Mucosa of rectum (tissue), 2 donors: ENCODE measurements around the gene GRAMD4.
A peak's percentile ranks its signal among the peaks of the same experiment; 100 is the strongest.

ENCODE experiments used
- H3K27ac ChIP-seq, 2 donors: one replicate each; pipeline ENCODE4 v1.7.0; 2013; ENCODE audit warnings: inconsistent platforms in 2 of 2, low read depth in 2 of 2, low read length in 2 of 2
- H3K27me3 ChIP-seq, 2 donors: one replicate each; pipeline ENCODE4 v1.7.0; 2013; ENCODE audit warnings: low read length in 2 of 2; ENCODE audit not compliant: control insufficient read depth in 2 of 2, insufficient read depth in 2 of 2
- H3K36me3 ChIP-seq, 2 donors: one replicate each; pipeline ENCODE4 v1.7.0; 2013; ENCODE audit warnings: low read length in 2 of 2; ENCODE audit not compliant: control insufficient read depth in 2 of 2, insufficient read depth in 2 of 2
- H3K4me1 ChIP-seq, 2 donors: one replicate each; pipeline ENCODE4 v1.7.0; 2013; ENCODE audit warnings: low read length in 2 of 2, mild to moderate bottlenecking in 1 of 2; ENCODE audit not compliant: control insufficient read depth in 2 of 2, insufficient read depth in 2 of 2
- H3K4me3 ChIP-seq, 2 donors: one replicate each; pipeline ENCODE4 v1.7.0; 2013; ENCODE audit warnings: low read length in 2 of 2
- H3K9ac ChIP-seq, 2 donors: one replicate each; pipeline ENCODE4 v1.7.0; 2013; ENCODE audit warnings: low read length in 2 of 2, low read depth in 1 of 2, mild to moderate bottlenecking in 1 of 2
- H3K9me3 ChIP-seq, 2 donors: one replicate each; pipeline ENCODE4 v1.7.0; 2013; ENCODE audit warnings: low read length in 2 of 2; ENCODE audit not compliant: control insufficient read depth in 2 of 2
- donor health status: healthy.
- donor health status: Normal muscosa, but diverticular disease.

The GRAMD4 gene

DNA sequence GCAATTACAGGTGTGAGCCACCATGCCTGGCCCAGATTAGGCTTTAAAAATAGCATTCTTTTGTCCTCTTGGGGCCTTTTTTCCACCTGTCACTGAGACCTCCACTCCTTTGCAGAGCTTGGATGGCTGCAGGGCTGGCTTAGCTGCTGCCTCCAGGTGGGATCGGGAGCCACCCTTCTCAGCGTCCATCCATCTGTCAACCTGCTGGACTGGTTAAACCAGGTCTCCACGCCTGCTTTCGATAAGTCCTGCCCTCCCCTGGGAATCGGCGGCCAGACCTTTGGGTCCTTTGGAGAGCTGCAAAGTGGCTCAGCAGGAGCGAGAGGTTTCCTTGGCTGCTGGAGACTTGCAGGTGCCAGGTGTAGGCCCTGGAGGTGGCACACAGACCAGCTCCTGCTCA is 23.4 kb upstream of the GRAMD4 start:
- peak overlapping the region in 1 of 2 donors; percentile 47 for H3K9ac ChIP-seq
- H3K36me3 ChIP-seq: peaks cover 0 to 6% of the 10 kb centered on the region in 2 donors
- H3K9me3 ChIP-seq: no peaks in the 10 kb centered on the region
- peak overlapping the region; percentile 71 to 85 for H3K27ac ChIP-seq
- H3K4me3 ChIP-seq: peak overlapping the region; percentile 17 to 41
- no peaks in the 10 kb centered on the region for H3K27me3 ChIP-seq
- peaks cover 12 to 31% of the 10 kb centered on the region in 2 donors for H3K4me1 ChIP-seq

DNA sequence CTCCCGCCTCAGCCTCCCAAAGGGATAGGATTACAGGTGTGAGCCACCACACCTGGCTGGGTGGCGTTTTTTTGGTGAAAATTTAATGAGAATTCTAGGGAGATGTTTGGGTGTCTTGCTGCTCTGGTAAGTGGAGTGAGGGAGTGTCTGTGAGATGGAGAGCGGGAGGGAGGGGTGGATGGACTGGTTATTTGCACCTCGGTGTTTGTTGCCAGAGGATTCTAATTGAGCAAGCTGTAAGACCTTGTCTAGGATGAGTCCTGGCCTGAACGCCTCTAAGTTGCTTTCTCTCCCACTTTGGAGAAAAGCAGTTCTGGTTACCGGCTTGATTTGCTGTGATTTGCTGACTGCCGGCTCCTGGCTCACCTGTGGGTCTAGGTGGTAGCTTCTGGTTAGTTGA is 22.0 kb upstream of the GRAMD4 start:
- H3K4me1 ChIP-seq: peaks cover 12 to 31% of the 10 kb centered on the region in 2 donors
- no peaks in the 10 kb centered on the region for H3K9me3 ChIP-seq
- H3K4me3 ChIP-seq: no peak overlapping the region
- peak overlapping the region in 1 of 2 donors; percentile 37 for H3K27ac ChIP-seq
- peak overlapping the region in 1 of 2 donors; percentile 33 for H3K9ac ChIP-seq
- H3K27me3 ChIP-seq: no peaks in the 10 kb centered on the region
- H3K36me3 ChIP-seq: peaks cover 0 to 4% of the 10 kb centered on the region in 2 donors

DNA sequence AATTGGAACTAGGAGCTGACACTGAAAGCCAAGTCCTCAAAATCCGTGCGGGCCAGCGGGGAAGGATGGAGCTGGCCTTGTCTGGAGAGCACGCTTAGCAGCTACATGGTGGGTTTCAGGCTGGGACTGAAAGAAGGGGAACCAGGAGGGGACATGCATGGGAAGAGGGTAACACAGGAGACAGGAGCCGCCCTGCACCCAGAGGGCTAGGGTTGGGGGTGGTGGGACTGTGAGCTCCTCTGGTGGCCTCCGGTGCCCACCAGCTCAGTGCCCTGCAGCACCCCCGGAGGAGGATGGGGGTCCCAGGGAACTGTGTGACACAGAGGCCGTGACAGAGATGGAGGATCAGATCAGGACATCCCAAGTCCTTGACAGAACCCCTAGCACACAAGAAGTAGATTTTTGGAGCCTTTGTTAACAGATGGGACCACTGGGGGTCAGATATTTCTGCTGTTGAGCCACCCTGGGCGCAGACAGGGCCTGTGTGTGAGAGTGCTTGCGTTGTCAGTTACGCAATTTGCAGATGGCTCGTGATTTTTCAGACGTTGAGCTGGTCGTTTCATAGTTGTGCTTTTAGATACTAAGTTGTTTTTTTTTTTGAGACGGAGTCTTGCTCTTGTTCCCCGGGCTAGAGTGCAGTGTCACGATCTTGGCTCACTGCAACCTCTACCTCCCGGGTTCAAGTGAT is 21.3 kb upstream of the GRAMD4 start:
- Histone ChIP-seq H3K27me3 (no peaks in the 10 kb centered on the region), H3K27ac (peak overlapping the region; percentile 9 to 48)

DNA sequence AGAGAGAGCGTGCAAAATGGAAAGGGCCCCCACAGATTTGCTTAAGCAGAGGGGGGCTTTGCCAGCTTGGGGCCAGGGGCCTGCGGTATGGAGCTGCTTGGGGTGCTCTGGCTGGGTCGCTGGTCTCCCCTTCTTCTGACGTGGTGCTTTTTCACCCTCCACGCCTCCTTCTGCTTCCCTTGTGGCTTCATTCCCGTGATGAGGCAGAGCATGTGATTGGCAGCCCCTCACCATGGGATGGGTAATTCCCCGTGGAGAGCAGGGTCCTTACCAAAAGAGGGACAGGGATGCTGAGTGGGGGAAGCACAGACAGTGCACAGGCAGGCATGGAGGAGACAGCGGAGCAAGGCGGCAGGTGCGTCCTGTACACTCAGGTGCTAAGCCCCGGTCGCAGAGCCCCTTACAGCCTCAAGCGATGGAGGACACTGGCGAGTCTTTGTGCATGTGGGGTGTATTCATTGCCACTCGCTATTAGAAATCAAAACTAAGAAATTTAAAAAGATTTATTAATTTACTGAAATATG is 19.9 kb upstream of the GRAMD4 start:
- peaks cover 12 to 30% of the 10 kb centered on the region in 2 donors for H3K4me1 ChIP-seq
- H3K27ac ChIP-seq: no peak overlapping the region
- peaks cover 0 to 3% of the 10 kb centered on the region in 2 donors for H3K36me3 ChIP-seq
- no peak overlapping the region for H3K9ac ChIP-seq
- H3K9me3 ChIP-seq: no peaks in the 10 kb centered on the region
- no peak overlapping the region for H3K4me3 ChIP-seq
- no peaks in the 10 kb centered on the region for H3K27me3 ChIP-seq

More for the DNA sequence above, 21.3 kb upstream of the GRAMD4 start:
- Histone ChIP-seq H3K4me3 (no peak overlapping the region), H3K9ac (peak overlapping the region in 1 of 2 donors; percentile 33), H3K36me3 (peaks cover 0 to 3% of the 10 kb centered on the region in 2 donors), H3K4me1 (peaks cover 12 to 31% of the 10 kb centered on the region in 2 donors), H3K9me3 (no peaks in the 10 kb centered on the region)

DNA sequence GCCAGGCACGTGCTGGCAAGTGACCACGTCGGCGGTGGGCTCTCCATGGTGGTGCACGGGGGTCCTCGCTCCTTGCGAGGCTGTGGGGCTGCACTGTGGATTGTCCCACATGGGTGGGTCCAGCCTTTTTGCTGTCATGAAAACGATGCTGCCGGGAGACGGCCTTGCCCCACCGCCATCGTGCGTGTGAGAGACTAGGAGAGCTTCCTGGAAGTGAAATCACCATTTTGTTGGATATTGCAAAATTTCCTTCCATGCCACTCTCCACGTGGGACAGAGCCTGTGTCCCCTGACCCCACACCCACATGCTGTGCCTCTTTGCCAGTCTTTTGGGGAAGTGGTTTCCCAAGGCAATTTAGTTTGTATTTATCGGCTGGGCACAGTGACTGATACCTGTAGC is 18.2 kb upstream of the GRAMD4 start:
- Histone ChIP-seq H3K4me3 (no peak overlapping the region), H3K36me3 (peaks cover 0 to 3% of the 10 kb centered on the region in 2 donors), H3K27me3 (no peaks in the 10 kb centered on the region), H3K4me1 (peaks cover 1 to 14% of the 10 kb centered on the region in 2 donors), H3K9me3 (no peaks in the 10 kb centered on the region), H3K9ac (no peak overlapping the region), H3K27ac (no peak overlapping the region)

DNA sequence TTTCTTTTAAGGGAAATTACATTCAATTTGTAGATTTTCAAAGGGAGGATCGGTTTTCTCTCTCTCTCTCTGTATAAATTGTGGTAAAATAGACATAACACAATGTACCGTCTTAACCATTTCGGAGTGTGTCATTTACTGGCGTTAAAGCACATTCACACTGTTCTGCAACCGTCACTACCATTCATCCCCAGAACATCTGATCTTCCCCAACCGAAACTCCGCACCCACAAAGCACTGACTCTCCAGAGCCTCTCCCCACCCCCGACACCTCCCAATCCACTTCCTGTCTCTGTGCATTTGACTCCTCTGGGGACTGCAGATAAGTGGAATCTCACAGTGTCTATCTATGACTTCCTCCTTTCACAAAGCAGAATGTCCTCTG is 15.9 kb upstream of the GRAMD4 start:
- H3K4me1 ChIP-seq: peaks cover 3 to 11% of the 10 kb centered on the region in 2 donors
- peaks cover 0 to 3% of the 10 kb centered on the region in 2 donors for H3K36me3 ChIP-seq
- peak overlapping the region in 1 of 2 donors; percentile 32 for H3K4me3 ChIP-seq
- H3K27me3 ChIP-seq: no peaks in the 10 kb centered on the region
- H3K9me3 ChIP-seq: no peaks in the 10 kb centered on the region
- peak overlapping the region; percentile 5 to 56 for H3K27ac ChIP-seq
- no peak overlapping the region for H3K9ac ChIP-seq

DNA sequence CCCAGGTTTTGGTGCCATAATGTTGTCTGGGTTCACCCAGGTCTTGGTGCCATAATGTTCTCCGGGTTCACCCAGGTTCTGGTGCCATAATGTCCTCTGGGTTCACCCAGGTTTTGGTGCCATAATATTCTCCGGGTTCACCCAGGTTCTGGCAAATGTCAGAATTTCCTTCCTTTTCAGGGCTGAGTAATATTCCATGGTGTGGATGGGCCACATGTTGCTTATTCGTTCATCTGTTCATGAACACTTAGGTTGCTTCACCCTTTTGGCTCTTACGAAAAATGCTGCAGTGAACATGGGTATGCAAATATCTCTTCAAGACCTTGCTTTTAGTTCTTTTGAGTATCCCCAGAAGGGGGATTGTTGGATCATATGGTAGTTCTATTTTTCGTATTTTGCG is 15.1 kb upstream of the GRAMD4 start:
- H3K36me3 ChIP-seq: peaks cover 0 to 3% of the 10 kb centered on the region in 2 donors
- H3K4me3 ChIP-seq: no peak overlapping the region
- H3K9me3 ChIP-seq: no peaks in the 10 kb centered on the region
- peaks cover 11 to 20% of the 10 kb centered on the region in 2 donors for H3K4me1 ChIP-seq
- no peaks in the 10 kb centered on the region for H3K27me3 ChIP-seq
- no peak overlapping the region for H3K27ac ChIP-seq
- H3K9ac ChIP-seq: no peak overlapping the region

DNA sequence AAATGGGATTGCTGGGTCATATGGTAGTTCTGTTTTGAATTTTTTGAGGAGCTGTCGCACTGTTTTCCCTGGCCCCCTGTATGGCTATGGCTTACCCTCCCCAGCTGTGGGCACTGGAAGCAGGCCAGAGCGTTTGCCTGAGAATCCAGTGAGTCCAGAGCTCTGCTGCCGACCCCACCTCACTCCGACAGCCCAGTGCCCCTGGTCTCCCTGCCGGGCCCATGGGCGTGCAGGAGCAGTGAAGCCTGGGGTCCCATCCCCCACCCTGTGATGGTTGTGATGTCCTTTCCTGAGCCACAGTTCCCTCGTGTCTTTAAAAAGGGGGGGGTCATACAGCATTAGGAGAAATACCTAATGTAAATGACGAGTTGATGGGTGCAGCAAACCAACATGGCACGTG is 13.3 kb upstream of the GRAMD4 start:
- H3K27me3 ChIP-seq: no peaks in the 10 kb centered on the region
- H3K27ac ChIP-seq: no peak overlapping the region
- H3K4me1 ChIP-seq: peaks cover 15 to 26% of the 10 kb centered on the region in 2 donors

DNA sequence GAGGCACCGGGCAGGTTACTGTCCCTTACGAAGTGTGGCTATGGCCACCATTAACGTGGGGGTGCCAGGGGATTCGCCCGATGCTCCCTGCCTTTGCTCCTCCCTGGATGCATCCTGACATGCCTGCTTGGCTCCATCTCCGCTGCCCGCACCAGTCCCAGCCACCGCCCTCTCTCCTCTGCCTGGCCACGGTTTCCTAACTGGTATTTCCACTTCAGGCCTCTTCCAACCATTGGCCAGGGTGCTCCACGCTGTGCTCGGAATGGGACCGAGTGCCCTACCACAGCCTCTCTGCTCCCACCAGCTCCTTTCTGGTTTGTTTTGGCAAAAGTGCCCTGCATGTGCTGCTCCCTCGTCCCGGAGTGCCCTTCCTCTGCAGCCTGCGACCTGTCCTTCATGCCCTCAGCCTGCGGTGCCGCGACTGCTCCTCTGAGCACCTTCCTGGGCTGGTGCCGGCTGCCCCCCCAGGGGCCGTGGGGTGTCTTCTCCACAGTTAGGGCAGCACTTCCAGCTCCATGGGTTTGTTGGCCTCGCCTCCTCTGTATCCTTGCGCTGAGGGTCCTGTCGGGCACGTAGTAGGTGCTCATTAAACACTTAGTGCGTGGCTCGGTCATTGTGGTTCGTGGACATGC is 12.6 kb upstream of the GRAMD4 start:
- Histone ChIP-seq H3K4me3 (no peak overlapping the region), H3K27me3 (no peaks in the 10 kb centered on the region), H3K9me3 (no peaks in the 10 kb centered on the region), H3K36me3 (no peaks in the 10 kb centered on the region), H3K9ac (no peak overlapping the region), H3K27ac (no peak overlapping the region), H3K4me1 (peaks cover 22 to 33% of the 10 kb centered on the region in 2 donors)

More for the DNA sequence above, 13.3 kb upstream of the GRAMD4 start:
- Histone ChIP-seq H3K36me3 (peaks cover 0 to 1% of the 10 kb centered on the region in 2 donors), H3K4me3 (no peak overlapping the region), H3K9ac (no peak overlapping the region), H3K9me3 (no peaks in the 10 kb centered on the region)

DNA sequence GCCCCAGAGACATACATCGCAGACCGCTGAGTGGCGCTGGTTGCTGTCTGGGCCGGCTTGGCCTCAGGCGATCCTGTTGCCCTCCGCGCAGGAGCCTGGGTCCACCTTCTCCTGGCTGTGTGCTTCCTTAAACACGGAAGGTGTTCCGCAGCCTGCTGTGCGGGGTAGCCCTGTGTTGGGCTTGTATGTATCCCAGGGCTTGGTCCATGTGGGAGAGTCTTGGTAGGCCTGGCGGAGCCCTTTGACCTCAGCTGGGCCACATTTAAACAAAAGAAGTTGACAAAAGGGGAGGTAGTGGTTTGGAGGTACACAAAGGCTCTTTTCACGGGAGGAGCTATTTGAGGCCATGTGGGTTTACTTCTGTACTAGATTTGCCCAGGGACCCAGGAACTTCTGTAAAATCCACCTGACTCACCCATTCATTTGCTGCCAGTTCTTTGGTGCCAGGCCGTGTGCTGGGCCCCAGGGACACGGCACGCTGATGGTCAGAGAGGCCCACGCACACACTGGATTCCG is 11.0 kb upstream of the GRAMD4 start:
- H3K4me1 ChIP-seq: peaks cover 34 to 44% of the 10 kb centered on the region in 2 donors
- H3K36me3 ChIP-seq: no peaks in the 10 kb centered on the region
- H3K9ac ChIP-seq: peak overlapping the region; percentile 14 to 53
- H3K9me3 ChIP-seq: no peaks in the 10 kb centered on the region
- H3K27ac ChIP-seq: peak overlapping the region; percentile 58 to 77
- H3K4me3 ChIP-seq: no peak overlapping the region
- H3K27me3 ChIP-seq: no peaks in the 10 kb centered on the region
